Activated naive CD4-positive, alpha-beta T cell treated with anti-CD3 and anti-CD28 coated beads, Interleukin-2, amount 50 U/mL, for 72 hours (primary cell): ENCODE measurements around the gene DHRS3. TPM values are rescaled to one million over a fixed set of nuclear protein-coding genes. Genes with fewer than 3 reads are reported as not detected.

Experiments used
- ATAC-seq, 2 donors: fragments of 150-1000 bp; cut with Tn5 transposase; 2 replicates each; pipeline ENCODE4 v1.10.0; 2021; ENCODE audit warnings: mild to moderate bottlenecking in 2 of 2, moderate library complexity in 2 of 2
- DNase-seq, 2 donors: peaks; one replicate each; pipeline ENCODE4 v3.0.0; 2021 to 2022; ENCODE audit warnings: low spot score in 2 of 2
- H3K27ac Mint-ChIP-seq, 2 donors: one replicate each; pipeline ENCODE4 v1.8.0; 2022; ENCODE audit warnings: mild to moderate bottlenecking in 2 of 2, mixed read lengths in 2 of 2
- H3K36me3 Mint-ChIP-seq, 2 donors: one replicate each; pipeline ENCODE4 v1.8.0; 2022; ENCODE audit warnings: mixed read lengths in 2 of 2
- H3K9me3 Mint-ChIP-seq, 2 donors: one replicate each; pipeline ENCODE4 v1.8.0; 2022; ENCODE audit warnings: mixed read lengths in 2 of 2
- total RNA-seq, 2 donors: library from RNA; stranded (reverse); gene quantifications; one replicate each; pipeline ENCODE4 v1.2.3, GENCODE V29; 2022

The DHRS3 gene
- total RNA-seq, 2 donors from 2014 or later: 85.2 to 93.9 TPM

DNA sequence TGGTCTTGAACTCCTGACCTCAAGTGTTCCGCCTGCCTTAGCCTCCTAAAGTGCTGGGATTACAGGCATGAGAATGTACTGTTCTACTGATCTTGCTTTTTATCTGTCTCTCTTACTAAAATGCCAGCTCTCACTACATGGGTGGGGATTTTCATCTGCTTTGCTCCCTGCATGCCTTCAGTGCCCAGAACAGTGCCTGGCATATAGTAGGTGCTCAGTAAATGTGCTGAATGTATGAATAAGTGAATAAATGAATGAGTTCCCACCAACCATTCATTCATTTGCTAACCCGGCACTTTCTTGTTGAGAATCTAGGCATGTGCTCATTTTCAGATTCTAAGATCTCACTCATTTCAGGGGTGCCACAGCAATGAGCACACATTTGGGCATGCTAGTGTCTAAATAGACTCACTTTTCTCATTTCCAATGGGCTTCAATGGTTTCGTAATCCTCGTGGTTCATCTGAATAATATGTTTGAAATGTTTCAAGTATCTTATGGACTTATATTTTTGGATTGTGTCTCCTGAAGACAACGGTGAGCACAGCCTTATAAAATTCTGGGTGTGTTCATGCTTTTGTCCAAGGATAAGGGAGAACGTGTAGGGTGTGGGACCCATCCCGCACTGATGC is 7.6 kb downstream of the DHRS3 start:
- DNase-seq: no peak
- H3K27ac Mint-ChIP-seq: peak overlapping the region; percentile 38 to 69
- no peak for ATAC-seq
- peaks cover 42 to 80% of the 10 kb centered on the region in 2 donors for H3K36me3 Mint-ChIP-seq
- H3K9me3 Mint-ChIP-seq: peaks cover 3 to 10% of the 10 kb centered on the region in 2 donors

DNA sequence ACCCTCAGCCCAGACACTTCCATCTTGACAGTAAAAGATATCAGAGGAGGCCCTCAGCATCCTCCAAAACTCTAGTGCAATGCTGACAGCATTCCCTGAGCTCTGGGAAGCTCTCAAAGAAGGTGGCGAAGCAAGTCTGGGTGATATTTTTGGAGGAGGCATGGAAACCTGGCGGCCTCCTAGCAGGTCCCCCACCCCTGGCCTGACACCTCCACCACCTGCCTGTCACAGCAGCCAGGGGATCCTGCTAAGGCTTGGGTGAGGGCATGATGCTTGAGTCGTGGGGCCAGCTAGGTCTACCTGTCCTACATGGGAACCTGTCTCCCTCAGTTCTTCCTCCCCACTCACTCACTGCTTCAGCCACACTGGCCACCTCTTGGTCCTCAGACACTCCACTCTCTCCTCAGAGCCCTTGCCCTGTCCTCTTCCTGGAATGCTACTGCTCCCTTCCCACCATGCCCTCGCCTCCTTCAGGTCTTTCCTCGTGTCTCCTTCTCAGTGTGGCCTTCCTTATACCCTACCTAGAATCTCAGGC is 8.5 kb downstream of the DHRS3 start:
- peaks cover 3 to 10% of the 10 kb centered on the region in 2 donors for H3K9me3 Mint-ChIP-seq
- DNase-seq: no peak
- peak in 1 of 2 donors; percentile 3 for ATAC-seq
- H3K36me3 Mint-ChIP-seq: peaks cover 34 to 71% of the 10 kb centered on the region in 2 donors
- peak overlapping the region in 1 of 2 donors; percentile 69 for H3K27ac Mint-ChIP-seq

DNA sequence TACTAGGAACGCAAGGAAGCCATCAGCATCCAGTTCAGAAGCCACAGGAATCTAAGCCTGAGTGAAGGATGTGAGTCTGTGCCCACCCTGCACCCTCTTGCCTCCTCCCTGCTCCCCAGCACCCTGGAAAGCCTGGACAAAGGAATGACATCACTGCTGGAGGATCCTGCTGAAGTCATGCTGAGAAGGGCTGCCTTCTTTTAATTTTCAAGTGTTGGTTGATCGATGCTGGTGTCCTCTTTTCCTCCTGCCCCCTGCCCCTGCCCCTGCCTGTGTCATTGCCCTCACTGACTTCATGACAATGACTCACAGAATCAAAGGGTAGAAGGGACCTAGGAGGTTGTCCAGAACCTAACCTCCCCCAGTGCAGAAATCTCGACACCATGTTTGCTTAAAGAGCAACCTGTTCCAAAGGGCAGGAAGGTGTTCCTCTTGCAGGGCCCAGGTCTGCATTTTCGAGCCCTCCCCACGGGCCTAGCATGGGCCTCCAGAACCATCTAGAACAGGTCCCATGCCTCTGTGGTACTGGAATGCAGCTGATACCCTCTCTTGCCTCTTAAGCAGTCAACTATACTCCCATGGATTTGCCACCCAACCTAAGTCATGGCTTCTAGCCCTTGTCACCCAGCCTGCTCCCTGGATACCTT is 9.6 kb downstream of the DHRS3 start:
- no peak for ATAC-seq
- H3K36me3 Mint-ChIP-seq: peaks cover 39 to 73% of the 10 kb centered on the region in 2 donors
- peaks cover 3 to 10% of the 10 kb centered on the region in 2 donors for H3K9me3 Mint-ChIP-seq
- no peak for DNase-seq
- peak overlapping the region in 1 of 2 donors; percentile 69 for H3K27ac Mint-ChIP-seq

DNA sequence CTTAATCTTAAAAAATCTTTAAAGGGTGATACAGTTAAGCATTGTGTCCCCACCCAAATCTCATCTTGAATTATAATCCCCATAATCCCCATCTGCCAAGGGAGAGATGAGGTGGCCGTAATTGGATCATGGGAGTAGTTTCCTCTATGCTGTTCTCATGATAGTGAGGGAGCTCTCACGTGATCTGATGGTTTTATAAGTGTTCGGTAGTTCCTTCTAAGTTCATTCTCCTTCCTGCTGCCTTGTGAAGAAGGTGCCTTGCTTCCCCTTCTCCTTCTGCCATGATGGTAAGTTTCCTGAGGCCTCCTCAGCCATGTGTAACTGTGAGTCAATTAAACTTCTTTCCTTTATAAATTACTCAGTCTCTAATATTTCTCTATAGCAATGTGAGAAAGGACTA is 10.7 kb downstream of the DHRS3 start:
- ATAC-seq: no peak
- Mint-ChIP-seq H3K27ac (no peak overlapping the region), H3K9me3 (peaks cover 3 to 10% of the 10 kb centered on the region in 2 donors), H3K36me3 (peaks cover 34 to 61% of the 10 kb centered on the region in 2 donors)
- no peak for DNase-seq

- Mint-ChIP-seq H3K36me3 (peaks cover 19 to 41% of the 10 kb centered on the region in 2 donors), H3K27ac (peak overlapping the region in 1 of 2 donors; percentile 91), H3K9me3 (peaks cover 3 to 4% of the 10 kb centered on the region in 2 donors)
- ATAC-seq: no peak
- DNase-seq: no peak
Observed at GRCh38 chr1:12604986-12605385, 13.0 kb downstream of the DHRS3 start.

DNA sequence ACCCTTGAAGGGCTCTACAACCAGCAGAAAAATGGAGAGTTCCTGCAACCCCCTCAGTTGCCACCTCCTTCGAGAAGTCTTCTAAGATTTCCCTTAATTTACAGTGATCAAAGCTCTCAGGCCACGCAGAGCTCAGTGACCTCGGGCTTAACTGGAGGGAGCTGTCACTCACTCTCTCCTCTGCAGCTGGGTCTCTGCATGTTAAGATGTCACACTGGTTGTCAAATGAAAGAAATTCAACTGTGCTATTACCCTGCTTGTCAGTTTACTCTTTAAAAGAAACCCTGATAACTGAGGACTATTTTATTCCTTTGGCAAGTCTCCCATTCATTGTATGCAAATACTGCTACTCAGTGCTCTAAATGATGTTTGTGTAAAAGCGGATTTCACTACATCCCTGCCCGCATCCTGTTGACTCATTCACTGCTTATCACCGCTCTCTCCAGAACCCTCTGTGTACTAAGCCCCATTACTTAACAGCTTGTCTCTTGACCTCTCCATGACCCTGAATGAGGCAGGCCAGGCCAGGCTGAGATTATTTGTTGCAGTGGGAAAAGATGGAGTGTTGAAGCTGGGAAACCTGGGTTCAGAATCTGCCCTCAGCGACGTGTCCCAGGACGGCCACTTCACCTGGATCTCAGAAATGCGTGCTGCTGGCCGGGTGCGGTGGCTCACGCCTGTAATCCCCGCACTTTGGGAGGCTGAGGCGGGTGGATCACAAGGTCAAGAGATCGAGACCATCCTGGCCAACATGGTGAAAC is 13.7 kb downstream of the DHRS3 start:
- H3K27ac Mint-ChIP-seq: peak overlapping the region; percentile 40 to 91

GRCh38 chr1:12603224-12603623 is 14.8 kb downstream of the DHRS3 start:
- peak overlapping the region in 1 of 2 donors; percentile 83 for H3K27ac Mint-ChIP-seq
- no peak for DNase-seq
- no peak for ATAC-seq
- peaks cover 3 to 4% of the 10 kb centered on the region in 2 donors for H3K9me3 Mint-ChIP-seq
- H3K36me3 Mint-ChIP-seq: peaks cover 10 to 23% of the 10 kb centered on the region in 2 donors

More for the DNA sequence above, 13.7 kb downstream of the DHRS3 start:
- H3K36me3 Mint-ChIP-seq: peaks cover 17 to 34% of the 10 kb centered on the region in 2 donors
- ATAC-seq: peak; percentile 90 to 95
- DNase-seq: peak; percentile 35 to 62
- H3K9me3 Mint-ChIP-seq: peaks cover 3 to 4% of the 10 kb centered on the region in 2 donors

GRCh38 chr1:12602659-12603024 is 15.4 kb downstream of the DHRS3 start:
- ATAC-seq: no peak
- Mint-ChIP-seq H3K36me3 (peaks cover 5 to 17% of the 10 kb centered on the region in 2 donors), H3K9me3 (peaks cover 3 to 4% of the 10 kb centered on the region in 2 donors), H3K27ac (peak overlapping the region in 1 of 2 donors; percentile 83)
- no peak for DNase-seq

DNA sequence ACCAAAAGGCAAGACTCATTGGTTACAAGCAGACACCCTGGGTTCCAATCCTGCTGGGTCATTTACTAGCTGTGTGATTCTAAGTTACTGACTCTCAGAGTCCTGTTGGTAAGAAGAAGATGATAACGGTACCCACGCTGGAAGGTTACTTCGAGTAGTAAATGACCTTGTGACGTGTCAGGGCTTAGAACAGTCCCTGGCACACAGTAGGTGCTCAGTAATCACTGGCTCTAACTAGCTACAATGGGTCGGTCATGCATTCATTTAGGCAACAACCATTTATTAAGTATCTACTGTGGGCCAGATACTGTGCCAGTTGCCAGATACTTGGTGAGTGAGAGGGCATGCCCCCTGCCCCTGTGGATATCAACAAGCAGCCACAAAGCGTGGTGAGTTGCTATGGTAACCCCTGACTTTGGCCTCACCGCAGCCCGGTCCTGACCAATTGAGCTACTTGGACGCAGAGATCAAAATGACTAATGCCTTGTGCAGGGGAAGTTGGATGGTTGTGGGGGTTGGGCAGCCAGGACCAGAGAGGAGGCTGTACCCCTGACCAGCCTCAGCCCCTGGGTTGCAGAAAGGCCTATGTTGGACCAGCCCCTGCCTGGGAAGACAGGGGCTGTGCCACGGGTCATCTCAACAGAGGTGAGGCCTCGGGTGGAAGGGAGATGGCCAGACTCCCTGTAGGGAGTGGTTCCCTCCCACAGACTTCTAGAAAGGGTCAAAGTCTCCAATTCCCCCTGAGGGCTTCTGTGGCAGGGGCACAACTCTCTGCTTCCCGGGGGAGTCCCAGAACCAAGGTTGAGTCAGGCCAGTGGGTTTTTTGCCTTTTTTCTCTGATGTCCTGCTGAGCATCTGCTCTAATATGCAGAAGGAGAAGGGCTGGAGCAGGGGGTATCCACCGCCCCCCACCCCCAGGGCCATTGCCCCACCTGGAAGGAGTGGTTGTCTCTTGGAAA is 16.0 kb downstream of the DHRS3 start:
- H3K9me3 Mint-ChIP-seq: no peaks in the 10 kb centered on the region
- ATAC-seq: peak in 1 of 2 donors; percentile 49
- peaks cover 5 to 11% of the 10 kb centered on the region in 2 donors for H3K36me3 Mint-ChIP-seq
- peak overlapping the region in 1 of 2 donors; percentile 83 for H3K27ac Mint-ChIP-seq
- peak in 1 of 2 donors; percentile 74 for DNase-seq

- no peaks in the 10 kb centered on the region for H3K9me3 Mint-ChIP-seq
- DNase-seq (peak in 1 of 2 donors; percentile 38), ATAC-seq (peak in 1 of 2 donors; percentile 25)
- H3K36me3 Mint-ChIP-seq: peaks cover 5 to 6% of the 10 kb centered on the region in 2 donors
- H3K27ac Mint-ChIP-seq: peak overlapping the region in 1 of 2 donors; percentile 83
Observed at GRCh38 chr1:12600880-12601633, 17.0 kb downstream of the DHRS3 start.

DNA sequence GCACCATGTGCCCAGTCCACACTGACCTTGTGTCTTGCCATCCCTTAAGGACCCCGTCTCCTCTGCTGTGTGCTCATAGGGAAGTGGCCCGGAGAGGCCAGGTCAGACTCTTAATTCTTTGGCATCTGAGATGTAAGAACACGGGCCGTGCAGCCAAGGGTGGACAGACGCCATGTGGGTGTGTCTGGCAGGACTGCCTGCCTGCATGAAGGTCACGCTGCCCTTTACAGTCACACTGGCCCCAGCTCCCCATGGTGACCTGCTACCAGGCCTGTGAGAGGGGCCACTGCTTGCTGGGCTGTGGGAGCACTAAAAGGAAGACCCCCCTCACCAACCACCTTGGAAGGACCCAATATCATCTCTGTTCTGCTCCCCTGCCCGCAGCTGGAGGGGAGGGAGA is 17.7 kb downstream of the DHRS3 start:
- Mint-ChIP-seq H3K27ac (peak overlapping the region; percentile 29 to 83), H3K36me3 (peaks cover 5 to 6% of the 10 kb centered on the region in 2 donors), H3K9me3 (no peaks in the 10 kb centered on the region)
- no peak for DNase-seq
- ATAC-seq: no peak

DNA sequence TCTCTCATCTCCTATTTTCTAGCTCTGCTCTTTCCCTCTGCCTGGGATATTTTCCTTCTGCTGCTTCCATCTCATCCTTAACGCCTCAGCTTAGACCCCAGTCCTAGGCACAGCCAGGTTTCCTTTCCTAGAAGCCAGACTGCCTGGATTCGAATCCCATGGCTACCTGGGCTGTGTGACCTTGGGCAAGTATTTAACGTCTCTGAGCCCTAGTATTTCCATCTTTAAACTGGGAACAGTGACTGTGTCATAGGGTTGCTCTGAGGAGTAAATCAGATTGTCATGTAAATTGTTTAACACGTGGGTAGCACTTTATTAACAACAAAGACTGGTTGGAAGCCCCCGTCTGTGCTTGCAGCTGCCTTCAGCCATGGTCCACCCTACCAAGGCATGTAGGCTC is 18.4 kb downstream of the DHRS3 start:
- DNase-seq (no peak), ATAC-seq (no peak)
- Mint-ChIP-seq H3K9me3 (no peaks in the 10 kb centered on the region), H3K27ac (no peak overlapping the region), H3K36me3 (peaks cover 5 to 6% of the 10 kb centered on the region in 2 donors)

- no peaks in the 10 kb centered on the region for H3K9me3 Mint-ChIP-seq
- ATAC-seq: no peak
- DNase-seq: no peak
- peaks cover 3% of the 10 kb centered on the region in 2 donors for H3K36me3 Mint-ChIP-seq
- H3K27ac Mint-ChIP-seq: no peak overlapping the region
Observed at GRCh38 chr1:12598974-12599373, 19.0 kb downstream of the DHRS3 start.

GRCh38 chr1:12597792-12598191 is 20.2 kb downstream of the DHRS3 start:
- Mint-ChIP-seq H3K36me3 (no peaks in the 10 kb centered on the region), H3K27ac (peak overlapping the region in 1 of 2 donors; percentile 11), H3K9me3 (no peaks in the 10 kb centered on the region)
- DNase-seq (no peak), ATAC-seq (no peak)
